ENCODE results near the gene RNPEPL1. TPM values are rescaled to one million over a fixed set of nuclear protein-coding genes. Genes with fewer than 3 reads are reported as not detected.
A peak's percentile ranks its signal among the peaks of the same experiment; 100 is the strongest.

The RNPEPL1 gene
- total and polyA plus RNA-seq, 10 of the 15 experiments (the other 5 are each of a cell fraction or from before 2014, with no cell fraction given), result 0.24 to 49.5 (median 6.8) TPM

DNA sequence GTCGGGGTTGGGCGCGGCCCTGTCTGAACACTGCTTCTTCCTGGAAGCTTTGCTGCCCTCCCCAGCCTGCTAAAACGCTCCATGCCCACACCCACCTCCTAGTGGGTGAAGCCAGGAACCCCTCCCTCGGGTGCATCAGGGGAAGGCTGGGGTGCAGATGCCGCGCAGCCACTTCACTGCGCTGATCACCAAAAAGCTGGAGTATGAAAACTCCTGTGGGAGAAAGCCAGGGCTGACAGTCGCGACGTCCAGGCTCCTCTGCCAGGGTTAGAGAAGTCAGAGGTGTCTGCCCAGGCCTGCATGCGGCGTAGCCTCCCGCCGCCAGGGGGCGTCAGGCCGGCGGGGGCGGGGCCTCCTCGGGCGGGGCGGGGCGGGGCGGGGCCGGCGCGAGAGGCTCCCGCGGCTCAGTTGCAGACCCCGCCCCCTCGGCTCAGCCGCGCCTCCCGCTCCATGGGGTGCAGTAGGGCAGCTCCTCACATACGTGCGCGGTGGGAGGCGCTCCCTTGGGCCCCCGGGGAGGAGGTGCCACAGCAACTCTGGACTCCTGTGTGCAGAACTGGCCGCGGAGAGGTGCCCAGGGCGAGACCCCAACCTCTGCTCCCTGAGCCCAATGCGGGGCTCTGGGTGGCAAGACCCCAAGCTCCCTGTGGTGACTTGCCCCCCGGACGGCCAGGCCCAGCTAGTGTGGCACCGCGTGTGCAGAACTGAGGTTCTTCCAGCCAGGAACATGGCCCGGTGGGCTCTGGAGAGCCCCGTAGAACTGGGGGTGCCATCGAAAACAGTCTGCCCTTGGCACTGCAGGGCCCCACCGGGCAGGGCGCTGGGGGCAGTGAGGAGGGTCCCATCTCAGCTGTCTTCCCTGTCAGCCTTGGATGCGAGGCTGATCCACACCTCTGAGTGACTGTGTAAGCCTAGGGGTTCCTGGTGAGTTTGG lies 1.8 kb upstream of the RNPEPL1 start (continued):
- TF ChIP-seq GATAD2B (conservative IDR thresholded peaks at IDR 0.05; ENCODE audit: low read depth) (0 out of 2 replicates have a peak, but pooled peaks have one; percentile 30), MXI1 (IDR thresholded peaks at IDR 0.05; ENCODE audit: low read depth, low read length) (peak; percentile 10; the same call in 1 of the 2 replicates), YBX1 (IDR thresholded peaks at IDR 0.05) (no peak), YY1 (IDR thresholded peaks at IDR 0.05; ENCODE audit: low read depth, low read length) (peak; percentile 60), ZNF274 (IDR thresholded peaks at IDR 0.05; ENCODE audit: insufficient read depth, insufficient read length) (no peak), SREBF1 (IDR thresholded peaks at IDR 0.05; ENCODE audit: low read length) (no peak), NFYB (IDR thresholded peaks at IDR 0.05; ENCODE audit: insufficient read depth, low read depth, low read length) (no peak), FOXK2 (IDR thresholded peaks at IDR 0.05) (no peak), REST (IDR thresholded peaks at IDR 0.05; ENCODE audit: low read depth, low read length) (no peak), IRF4 (IDR thresholded peaks at IDR 0.05; ENCODE audit: low read depth, low read length) (no peak), NR2C1 (IDR thresholded peaks at IDR 0.05) (no peak), CEBPB (IDR thresholded peaks at IDR 0.05; ENCODE audit: borderline replicate concordance in 1 of 2, low read depth in 2 of 2, low read length in 2 of 2) (no peak), POLR2A (IDR thresholded peaks at IDR 0.05; ENCODE audit: low read depth, low read length) (no peak), RELA (IDR thresholded peaks at IDR 0.05; ENCODE audit: borderline replicate concordance, partially characterized antibody) (peak; percentile 6), CREM (IDR thresholded peaks at IDR 0.05; ENCODE audit: low read depth) (peak; percentile 58), BRCA1 (IDR thresholded peaks at IDR 0.05; ENCODE audit: low read depth, low read length) (no peak), ZBED1 (IDR thresholded peaks at IDR 0.05; ENCODE audit: borderline replicate concordance) (no peak), ATF3 (IDR thresholded peaks at IDR 0.05; ENCODE audit: borderline replicate concordance, extremely low read depth, low read depth, low read length) (no peak), LARP7 (IDR thresholded peaks at IDR 0.05) (peak; percentile 23; the same call in 1 of the 2 replicates), SMC3 (IDR thresholded peaks at IDR 0.05; ENCODE audit: borderline replicate concordance, low read length) (no peak), SMARCA5 (IDR thresholded peaks at IDR 0.05) (peak; percentile 23; the same call in 1 of the 2 replicates)
- TF ChIP-seq, protein P1, sequence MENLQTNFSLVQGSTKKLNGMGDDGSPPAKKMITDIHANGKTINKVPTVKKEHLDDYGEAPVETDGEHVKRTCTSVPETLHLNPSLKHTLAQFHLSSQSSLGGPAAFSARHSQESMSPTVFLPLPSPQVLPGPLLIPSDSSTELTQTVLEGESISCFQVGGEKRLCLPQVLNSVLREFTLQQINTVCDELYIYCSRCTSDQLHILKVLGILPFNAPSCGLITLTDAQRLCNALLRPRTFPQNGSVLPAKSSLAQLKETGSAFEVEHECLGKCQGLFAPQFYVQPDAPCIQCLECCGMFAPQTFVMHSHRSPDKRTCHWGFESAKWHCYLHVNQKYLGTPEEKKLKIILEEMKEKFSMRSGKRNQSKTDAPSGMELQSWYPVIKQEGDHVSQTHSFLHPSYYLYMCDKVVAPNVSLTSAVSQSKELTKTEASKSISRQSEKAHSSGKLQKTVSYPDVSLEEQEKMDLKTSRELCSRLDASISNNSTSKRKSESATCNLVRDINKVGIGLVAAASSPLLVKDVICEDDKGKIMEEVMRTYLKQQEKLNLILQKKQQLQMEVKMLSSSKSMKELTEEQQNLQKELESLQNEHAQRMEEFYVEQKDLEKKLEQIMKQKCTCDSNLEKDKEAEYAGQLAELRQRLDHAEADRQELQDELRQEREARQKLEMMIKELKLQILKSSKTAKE (IDR thresholded peaks at IDR 0.05; ENCODE audit: low read depth, poor library complexity, severe bottlenecking), result no peak
- TF ChIP-seq, protein P2, sequence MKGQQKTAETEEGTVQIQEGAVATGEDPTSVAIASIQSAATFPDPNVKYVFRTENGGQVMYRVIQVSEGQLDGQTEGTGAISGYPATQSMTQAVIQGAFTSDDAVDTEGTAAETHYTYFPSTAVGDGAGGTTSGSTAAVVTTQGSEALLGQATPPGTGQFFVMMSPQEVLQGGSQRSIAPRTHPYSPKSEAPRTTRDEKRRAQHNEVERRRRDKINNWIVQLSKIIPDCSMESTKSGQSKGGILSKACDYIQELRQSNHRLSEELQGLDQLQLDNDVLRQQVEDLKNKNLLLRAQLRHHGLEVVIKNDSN (IDR thresholded peaks at IDR 0.05; ENCODE audit: borderline replicate concordance, extremely low read length, insufficient read depth, low read depth, low read length), result no peak

All from GM12878 (cell line).